Measurements from ENCODE around the gene ZDHHC11B.
"Not testable (repeated sequence)": the region's sequence is repeated elsewhere in the genome, so short reads cannot be mapped to it uniquely, and the experiment has no call there.

- not testable (repeated sequence) for TF ChIP-seq EZH2 (IDR thresholded peaks at IDR 0.05; ENCODE audit: insufficient read depth, poor library complexity, severe bottlenecking); EZH2phosphoT487 (IDR thresholded peaks at IDR 0.05; ENCODE audit: insufficient read depth, low read depth)
These were observed 70.1 kb downstream of the ZDHHC11B start for GRCh38 chr5:714215-715118.
